Stimulated activated CD8-positive, alpha-beta memory T cell treated with anti-CD3 and anti-CD28 coated beads, Interleukin-2, amount 100 ng/mL, for 1 hour (primary cell): Measurements from ENCODE around the gene NDRG3.
"Not testable (repeated sequence)": the region's sequence is repeated elsewhere in the genome, so short reads cannot be mapped to it uniquely, and the experiment has no call there.

Experiments
- DNase-seq, 2 donors: peaks; one replicate each; pipeline ENCODE4 v3.0.0-alpha.2; 2020; ENCODE audit warnings: low read depth in 2 of 2

NDRG3 gene

GRCh38 chr20:36687850-36688249 is 58.0 kb downstream of the NDRG3 start:
- no peak for DNase-seq

- DNase-seq, result no peak
These were observed 58.9 kb downstream of the NDRG3 start for GRCh38 chr20:36686944-36687343.

GRCh38 chr20:36686504-36686903 is 59.4 kb downstream of the NDRG3 start:
- DNase-seq, result no peak

- no peak for DNase-seq
These were observed 61.1 kb downstream of the NDRG3 start for GRCh38 chr20:36684747-36685146.

- DNase-seq, result no peak
These were observed 63.6 kb downstream of the NDRG3 start for GRCh38 chr20:36682311-36682710.

- no peak for DNase-seq
These were observed 68.5 kb downstream of the NDRG3 start for GRCh38 chr20:36677422-36677771.

- no peak for DNase-seq
These were observed 69.0 kb downstream of the NDRG3 start for GRCh38 chr20:36676701-36677421.

GRCh38 chr20:36675545-36675944 is 70.3 kb downstream of the NDRG3 start:
- DNase-seq, result not testable (repeated sequence)

- DNase-seq, result no peak
These were observed 72.9 kb downstream of the NDRG3 start for GRCh38 chr20:36672991-36673390.

GRCh38 chr20:36670665-36671357 is 75.1 kb downstream of the NDRG3 start:
- no peak for DNase-seq

GRCh38 chr20:36666181-36666740 is 79.6 kb downstream of the NDRG3 start:
- DNase-seq, result no peak

GRCh38 chr20:36663031-36663430 is 82.9 kb downstream of the NDRG3 start:
- no peak for DNase-seq

GRCh38 chr20:36658300-36658699 is 87.6 kb downstream of the NDRG3 start:
- DNase-seq, result no peak

GRCh38 chr20:36656733-36657132 is 89.2 kb downstream of the NDRG3 start:
- no peak for DNase-seq

GRCh38 chr20:36655004-36655403 is 90.9 kb downstream of the NDRG3 start:
- no peak for DNase-seq

- no peak for DNase-seq
These were observed 91.4 kb downstream of the NDRG3 start for GRCh38 chr20:36654506-36654905.

GRCh38 chr20:36653456-36653855 is 92.4 kb downstream of the NDRG3 start:
- DNase-seq, result no peak

- no peak for DNase-seq
These were observed 98.4 kb downstream of the NDRG3 start for GRCh38 chr20:36647196-36648121.

- no peak for DNase-seq
These were observed 99.2 kb downstream of the NDRG3 start for GRCh38 chr20:36646678-36647077.

- DNase-seq, result peak; percentile 43 to 45
These were observed 99.9 kb downstream of the NDRG3 start, which contains the start of gene SLA2 for GRCh38 chr20:36645998-36646397. Gene SLA2, minus strand, starts transcription at chr20:36646196. Its CDS starts 4,861 bp downstream, at chr20:36641335.

GRCh38 chr20:36645353-36645752 is 100.5 kb downstream of the NDRG3 start:
- DNase-seq, result no peak

GRCh38 chr20:36644706-36645095 is 101.2 kb downstream of the NDRG3 start:
- DNase-seq, result no peak
